Right lobe of liver (tissue), 6 donors: ENCODE measurements around the gene CCDC97. TPM values are rescaled to one million over a fixed set of nuclear protein-coding genes. Genes with fewer than 3 reads are reported as not detected.
A peak's percentile ranks its signal among the peaks of the same experiment; 100 is the strongest.

ENCODE experiments used
- ATAC-seq, 4 donors: fragments of 200-7000 bp; cut with Tn5 transposase; one replicate each; pipeline ENCODE4 v1.9.1; 2020; ENCODE audit warnings: mild to moderate bottlenecking in 4 of 4, moderate library complexity in 4 of 4
- DNase-seq, 3 donors: peaks; one replicate each; pipeline ENCODE4 v3.0.0-alpha.2; 2020
- H3K27ac ChIP-seq, 3 donors: fragments of 200-600 bp; one replicate each; pipeline ENCODE4 v1.8.0; 2022
- H3K27me3 ChIP-seq, 2 donors: fragments of 200-600 bp; one replicate each; pipeline ENCODE4 v1.8.0; 2022
- H3K36me3 ChIP-seq, 4 donors: fragments of 200-600 bp; sonication (generic) in 1 of 4; one replicate each; pipeline versions ENCODE4 v1.5.1 to v1.8.0; 2017 to 2022; ENCODE audit warnings: control low read depth in 1 of 4
- H3K4me1 ChIP-seq, 4 donors: fragments of 200-600 bp; sonication (generic) in 1 of 4; one replicate each; pipeline versions ENCODE4 v1.5.1 to v1.8.0; 2017 to 2022; ENCODE audit warnings: control low read depth in 1 of 4
- H3K4me3 ChIP-seq, 3 donors: fragments of 200-600 bp; one replicate each; pipeline ENCODE4 v1.8.0; 2022
- H3K9me3 ChIP-seq, 4 donors: fragments of 200-600 bp; sonication (generic) in 1 of 4; one replicate each; pipeline versions ENCODE4 v1.5.1 to v1.8.0; 2017 to 2022; ENCODE audit warnings: control low read depth in 1 of 4
- CTCF ChIP-seq, 4 donors: fragments of 200-600 bp in 3 of 4; fragments of 450-650 bp in 1 of 4; IDR thresholded peaks; one replicate each; pipeline versions ENCODE4 v1.5.1 to v1.8.0; 2016 to 2022; ENCODE audit warnings: antibody characterized with exemption in 4 of 4, mild to moderate bottlenecking in 2 of 4
- POLR2A ChIP-seq: fragments of 450-650 bp; IDR thresholded peaks from one replicate; pipeline ENCODE4 v1.6.1; 2017; ENCODE audit warnings: antibody characterized with exemption, mild to moderate bottlenecking
- WGBS: methylation state at CpG from one replicate; pipeline ENCODE4 v1.1.6; 2018; ENCODE audit warnings: low coverage, low lambda C conversion rate; ENCODE audit not compliant: insufficient coverage; ENCODE audit errors: missing lambda C conversion rate; 5-methylcytosine and 5-hydroxymethylcytosine counted together
- intact Hi-C, 2 donors: fragments of 100-400 bp; cut with DNase I; formaldehyde crosslinking; loops; one replicate each; pipeline versions ENCODE4 v1.11.2 to v1.14.1; 2022
- total RNA-seq, 6 experiments: library from RNA; depleted of rRNA in 2 of 6; stranded (reverse); fragments of >200 nt in 2 of 6; fragmentation: NEBNext Ultra II Directional in 3 of 6; extraction: Animal tissue kit (Norgen Biotek cat#: 25700) in 3 of 6; gene quantifications; one replicate each; pipeline versions ENCODE4 v1.1.0 to v1.2.4, GENCODE V29; 2016 to 2023
- donor health status: DM: no; HTN: yes; CAD: no.
- donor health status: DM: no; HTN: no; CAD: no.
- donor health status: DM: no; HTN: no; CAD: no.
- donor health status: DM: no; HTN: yes; CAD: no.
- donor health status: DM: no; HTN: yes; CAD: no.

Gene CCDC97
- total RNA-seq, 6 experiments from 2014 or later, result 4.6 to 7.2 (median 6.9) TPM

GRCh38 chr19:41307954-41308449, 2.0 kb upstream of the CCDC97 start:
- Histone ChIP-seq H3K4me3 (no peak overlapping the region), H3K9me3 (no peaks in the 10 kb centered on the region), H3K36me3 (peaks cover 0 to 42% (median 26%) of the 10 kb centered on the region in 4 donors), H3K4me1 (peaks cover 0 to 31% (median 13%) of the 10 kb centered on the region in 4 donors), H3K27ac (peak overlapping the region; percentile 28 to 69 (median 28)), H3K27me3 (no peaks in the 10 kb centered on the region)
- DNase-seq, result no peak
- intact Hi-C loops, result no loop called here
- TF ChIP-seq POLR2A, result no peak
- no peak for TF ChIP-seq CTCF (IDR thresholded peaks at IDR 0.05)
- WGBS, result 34% methylated on average over 3 of the region's 4 CpGs
- no peak for ATAC-seq

GRCh38 chr19:41308450-41309179, 1.4 kb upstream of the CCDC97 start:
- peak; percentile 87 to 89 (median 89) for DNase-seq
- Histone ChIP-seq H3K27me3 (no peaks in the 10 kb centered on the region), H3K27ac (peak overlapping the region; percentile 91 to 98 (median 97)), H3K4me3 (peak overlapping the region in 1 of 3 donors; percentile 90), H3K36me3 (peaks cover 0 to 42% (median 25%) of the 10 kb centered on the region in 4 donors), H3K4me1 (peaks cover 0 to 31% (median 13%) of the 10 kb centered on the region in 4 donors), H3K9me3 (no peaks in the 10 kb centered on the region)
- WGBS, result 24% methylated on average over 8 of the region's 8 CpGs
- ATAC-seq, result peak; percentile 69 to 80 (median 74)
- TF ChIP-seq CTCF (IDR thresholded peaks at IDR 0.05), result peak; percentile 97 to 99 (median 98)
- no peak for TF ChIP-seq POLR2A
- intact Hi-C loops, result no loop called here

GRCh38 chr19:41309180-41310032, 566 bp upstream of the CCDC97 start:
- Histone ChIP-seq H3K27ac (peak overlapping the region; percentile 91 to 98 (median 97)), H3K4me3 (peak overlapping the region; percentile 69 to 97 (median 90)), H3K4me1 (peaks cover 0 to 31% (median 13%) of the 10 kb centered on the region in 4 donors), H3K36me3 (peaks cover 0 to 36% (median 19%) of the 10 kb centered on the region in 4 donors), H3K9me3 (no peaks in the 10 kb centered on the region), H3K27me3 (no peaks in the 10 kb centered on the region)
- TF ChIP-seq POLR2A, result no peak
- no peak for TF ChIP-seq CTCF (IDR thresholded peaks at IDR 0.05)
- intact Hi-C loops, result no loop called here
- ATAC-seq, result peak; percentile 15 to 32 (median 20)
- 7% methylated on average over 25 of the region's 26 CpGs for WGBS
- DNase-seq, result peak in 1 of 3 donors; percentile 25

- H3K27ac ChIP-seq, result peak overlapping the region in 1 of 3 donors; percentile 98
- no peak for DNase-seq
- peaks cover 0 to 27% (median 13%) of the 10 kb centered on the region in 4 donors for H3K4me1 ChIP-seq
- no peaks in the 10 kb centered on the region for H3K27me3 ChIP-seq
- WGBS, result 58% methylated on average over 5 of the region's 5 CpGs
- H3K4me3 ChIP-seq, result peak overlapping the region; percentile 69 to 97 (median 90)
- peaks cover 0 to 19% (median 10%) of the 10 kb centered on the region in 4 donors for H3K36me3 ChIP-seq
- intact Hi-C loops, result no loop called here
- ATAC-seq, result no peak
- TF ChIP-seq CTCF (IDR thresholded peaks at IDR 0.05) (no peak), POLR2A (no peak)
- H3K9me3 ChIP-seq, result no peaks in the 10 kb centered on the region
These were observed 1.1 kb downstream of the CCDC97 start for GRCh38 chr19:41311072-41311471.
